ENCODE measurements around the gene CPSF4. TPM values are rescaled to one million over a fixed set of nuclear protein-coding genes. Genes with fewer than 3 reads are reported as not detected.
A peak's percentile ranks its signal among the peaks of the same experiment; 100 is the strongest.

CPSF4 gene
- total RNA-seq, 1 donor from 2014 or later, result 69.5 TPM

- H3K36me3 Mint-ChIP-seq, result peaks cover 24% of the 10 kb centered on the region
- DNase-seq (ENCODE audit: low spot score in 2 of 2, unreplicated experiment in 2 of 2), result no peak
- H3K27me3 Mint-ChIP-seq (ENCODE audit: low read depth), result no peaks in the 10 kb centered on the region
- TF ChIP-seq CTCF (IDR thresholded peaks at IDR 0.05; ENCODE audit: unreplicated experiment), result no peak
- H3K27ac Mint-ChIP-seq, result no peak overlapping the region
- H3K4me1 Mint-ChIP-seq, result no peaks in the 10 kb centered on the region
- no peak overlapping the region for H3K4me3 Mint-ChIP-seq
- peaks cover 4% of the 10 kb centered on the region for H3K9me3 Mint-ChIP-seq
Measured at GRCh38 chr7:99485094-99485493, 46.4 kb downstream of the CPSF4 start.

- Mint-ChIP-seq H3K4me1 (no peaks in the 10 kb centered on the region), H3K4me3 (no peak overlapping the region), H3K27me3 (ENCODE audit: low read depth) (no peaks in the 10 kb centered on the region), H3K9me3 (peaks cover 16% of the 10 kb centered on the region), H3K36me3 (peaks cover 44% of the 10 kb centered on the region), H3K27ac (no peak overlapping the region)
- TF ChIP-seq CTCF (IDR thresholded peaks at IDR 0.05; ENCODE audit: unreplicated experiment), result no peak
- no peak for DNase-seq (ENCODE audit: low spot score in 2 of 2, unreplicated experiment in 2 of 2)
Measured at GRCh38 chr7:99489235-99489634, 50.5 kb downstream of the CPSF4 start.

- peaks cover 18% of the 10 kb centered on the region for H3K9me3 Mint-ChIP-seq
- H3K4me1 Mint-ChIP-seq, result no peaks in the 10 kb centered on the region
- H3K27ac Mint-ChIP-seq, result no peak overlapping the region
- H3K36me3 Mint-ChIP-seq, result peaks cover 46% of the 10 kb centered on the region
- TF ChIP-seq CTCF (IDR thresholded peaks at IDR 0.05; ENCODE audit: unreplicated experiment), result no peak
- no peak for DNase-seq (ENCODE audit: low spot score in 2 of 2, unreplicated experiment in 2 of 2)
- H3K4me3 Mint-ChIP-seq, result no peak overlapping the region
- no peaks in the 10 kb centered on the region for H3K27me3 Mint-ChIP-seq (ENCODE audit: low read depth)
Measured at GRCh38 chr7:99490878-99491277, 52.1 kb downstream of the CPSF4 start.

GRCh38 chr7:99493823-99494222, 55.1 kb downstream of the CPSF4 start:
- DNase-seq (ENCODE audit: low spot score in 2 of 2, unreplicated experiment in 2 of 2), result no peak
- Mint-ChIP-seq H3K9me3 (peaks cover 18% of the 10 kb centered on the region), H3K36me3 (peaks cover 51% of the 10 kb centered on the region), H3K4me3 (no peak overlapping the region), H3K27ac (no peak overlapping the region), H3K4me1 (peaks cover 13% of the 10 kb centered on the region), H3K27me3 (ENCODE audit: low read depth) (no peaks in the 10 kb centered on the region)
- TF ChIP-seq CTCF (IDR thresholded peaks at IDR 0.05; ENCODE audit: unreplicated experiment), result no peak

- no peak for TF ChIP-seq CTCF (IDR thresholded peaks at IDR 0.05; ENCODE audit: unreplicated experiment)
- Mint-ChIP-seq H3K27ac (peak overlapping the region; percentile 40), H3K9me3 (peaks cover 11% of the 10 kb centered on the region), H3K4me3 (peak overlapping the region; percentile 99), H3K27me3 (ENCODE audit: low read depth) (no peaks in the 10 kb centered on the region), H3K36me3 (peaks cover 30% of the 10 kb centered on the region), H3K4me1 (peaks cover 25% of the 10 kb centered on the region)
- no peak for DNase-seq (ENCODE audit: low spot score in 2 of 2, unreplicated experiment in 2 of 2)
Measured at GRCh38 chr7:99497766-99498545, 59.2 kb downstream of the CPSF4 start.
